ENCODE data around the gene SHISA5. TPM values are rescaled to one million over a fixed set of nuclear protein-coding genes. Genes with fewer than 3 reads are reported as not detected.

Gene SHISA5
- total RNA-seq, 1 donor from 2014 or later = 163 TPM

GRCh38 chr3:48528754-48529153, 24.8 kb upstream of the SHISA5 start:
- Histone ChIP-seq H3K4me3 (no peak overlapping the region), H3K9me3 (no peaks in the 10 kb centered on the region), H3K4me1 (no peaks in the 10 kb centered on the region), H3K27ac (no peak overlapping the region), H3K27me3 (no peaks in the 10 kb centered on the region), H3K36me3 (no peaks in the 10 kb centered on the region)
- TF ChIP-seq CTCF (IDR thresholded peaks at IDR 0.05) = no peak
- ATAC-seq (peak; percentile 59), DNase-seq (no peak)
- intact Hi-C loops (cut with DNase I) = no loop called here

- Histone ChIP-seq H3K36me3 (no peaks in the 10 kb centered on the region), H3K4me1 (no peaks in the 10 kb centered on the region), H3K4me3 (no peak overlapping the region), H3K27me3 (no peaks in the 10 kb centered on the region), H3K27ac (no peak overlapping the region), H3K9me3 (no peaks in the 10 kb centered on the region)
- DNase-seq (no peak), ATAC-seq (peak; percentile 75)
- intact Hi-C loops (cut with DNase I) = no loop called here
- TF ChIP-seq CTCF (IDR thresholded peaks at IDR 0.05) = no peak
Observed at GRCh38 chr3:48528048-48528447, 24.1 kb upstream of the SHISA5 start.

GRCh38 chr3:48524970-48525369, 21.0 kb upstream of the SHISA5 start:
- no peaks in the 10 kb centered on the region for H3K4me1 ChIP-seq
- intact Hi-C loops (cut with DNase I) = no loop called here
- H3K36me3 ChIP-seq = no peaks in the 10 kb centered on the region
- H3K27me3 ChIP-seq = no peaks in the 10 kb centered on the region
- no peaks in the 10 kb centered on the region for H3K9me3 ChIP-seq
- DNase-seq (no peak), ATAC-seq (no peak)
- no peak overlapping the region for H3K27ac ChIP-seq
- no peak for TF ChIP-seq CTCF (IDR thresholded peaks at IDR 0.05)
- no peak overlapping the region for H3K4me3 ChIP-seq

- H3K4me1 ChIP-seq = no peaks in the 10 kb centered on the region
- ATAC-seq (no peak), DNase-seq (no peak)
- no peak overlapping the region for H3K27ac ChIP-seq
- H3K36me3 ChIP-seq = no peaks in the 10 kb centered on the region
- no peak overlapping the region for H3K4me3 ChIP-seq
- TF ChIP-seq CTCF (IDR thresholded peaks at IDR 0.05) = no peak
- intact Hi-C loops (cut with DNase I) = no loop called here
- no peaks in the 10 kb centered on the region for H3K9me3 ChIP-seq
- H3K27me3 ChIP-seq = no peaks in the 10 kb centered on the region
Observed at GRCh38 chr3:48521635-48522034, 17.7 kb upstream of the SHISA5 start.

- Histone ChIP-seq H3K4me3 (no peak overlapping the region), H3K27me3 (no peaks in the 10 kb centered on the region), H3K36me3 (no peaks in the 10 kb centered on the region), H3K27ac (no peak overlapping the region), H3K9me3 (no peaks in the 10 kb centered on the region), H3K4me1 (no peaks in the 10 kb centered on the region)
- ATAC-seq (no peak), DNase-seq (no peak)
- TF ChIP-seq CTCF (IDR thresholded peaks at IDR 0.05) = no peak
- intact Hi-C loops (cut with DNase I) = no loop called here
Observed at GRCh38 chr3:48519277-48519643, 15.3 kb upstream of the SHISA5 start.

- H3K4me1 ChIP-seq = no peaks in the 10 kb centered on the region
- no peaks in the 10 kb centered on the region for H3K9me3 ChIP-seq
- DNase-seq (no peak), ATAC-seq (no peak)
- no peak overlapping the region for H3K27ac ChIP-seq
- H3K36me3 ChIP-seq = no peaks in the 10 kb centered on the region
- intact Hi-C loops (cut with DNase I) = no loop called here
- no peak for TF ChIP-seq CTCF (IDR thresholded peaks at IDR 0.05)
- no peaks in the 10 kb centered on the region for H3K27me3 ChIP-seq
- no peak overlapping the region for H3K4me3 ChIP-seq
Observed at GRCh38 chr3:48518638-48519276, 14.8 kb upstream of the SHISA5 start.

Data from upper lobe of right lung (tissue), 1 donor.